ENCODE data around the gene PDE4D. TPM values are rescaled to one million over a fixed set of nuclear protein-coding genes. Genes with fewer than 3 reads are reported as not detected.

Gene PDE4D
- total and polyA plus RNA-seq, 11 donors = 5.2 to 68.3 (median 42.1) TPM

DNA sequence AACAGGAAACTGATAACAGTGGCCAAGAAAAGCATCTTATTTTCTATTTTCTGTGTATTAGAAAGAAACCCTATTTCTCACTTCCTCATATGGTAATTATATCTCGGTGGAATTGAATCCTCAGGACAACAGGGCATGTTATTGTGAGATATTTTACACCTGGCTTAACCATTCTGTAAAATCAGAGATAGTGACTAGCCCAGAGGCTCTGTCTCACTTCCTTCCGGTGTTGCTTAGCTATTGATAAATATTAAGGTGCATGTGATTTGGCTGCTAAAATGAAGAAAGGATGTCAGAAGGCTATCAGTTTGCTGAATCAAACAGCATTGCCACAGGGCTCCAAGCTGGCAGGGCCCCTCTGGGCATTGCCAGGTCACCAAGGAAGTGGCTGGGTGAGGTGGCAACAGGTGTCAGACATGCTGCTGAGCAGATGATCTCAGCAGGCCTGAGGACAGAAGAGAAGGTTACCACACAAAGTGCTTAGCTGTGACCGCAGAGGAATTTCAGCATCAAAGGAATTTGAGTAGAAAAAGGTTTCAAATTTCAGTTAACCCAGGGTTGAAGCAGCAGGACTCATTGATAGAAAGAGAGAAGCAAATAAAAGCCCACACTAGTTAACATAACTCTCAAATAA is 330.7 kb downstream of the PDE4D start:
- no peaks in the 10 kb centered on the region for H3K27me3 ChIP-seq
- no peak overlapping the region for H3K4me3 ChIP-seq
- H3K4me1 ChIP-seq = peaks cover 0 to 4% (median 0%) of the 10 kb centered on the region in 12 donors
- WGBS, 4 donors = 32 to 46% (median 34%) methylated on average over 3 of the region's 3 CpGs
- no peak overlapping the region for H3K27ac ChIP-seq
- H3K36me3 ChIP-seq = no peaks in the 10 kb centered on the region
- no peak for ATAC-seq
- no peak for TF ChIP-seq POLR2A (IDR thresholded peaks at IDR 0.05)
- TF ChIP-seq, protein P1, sequence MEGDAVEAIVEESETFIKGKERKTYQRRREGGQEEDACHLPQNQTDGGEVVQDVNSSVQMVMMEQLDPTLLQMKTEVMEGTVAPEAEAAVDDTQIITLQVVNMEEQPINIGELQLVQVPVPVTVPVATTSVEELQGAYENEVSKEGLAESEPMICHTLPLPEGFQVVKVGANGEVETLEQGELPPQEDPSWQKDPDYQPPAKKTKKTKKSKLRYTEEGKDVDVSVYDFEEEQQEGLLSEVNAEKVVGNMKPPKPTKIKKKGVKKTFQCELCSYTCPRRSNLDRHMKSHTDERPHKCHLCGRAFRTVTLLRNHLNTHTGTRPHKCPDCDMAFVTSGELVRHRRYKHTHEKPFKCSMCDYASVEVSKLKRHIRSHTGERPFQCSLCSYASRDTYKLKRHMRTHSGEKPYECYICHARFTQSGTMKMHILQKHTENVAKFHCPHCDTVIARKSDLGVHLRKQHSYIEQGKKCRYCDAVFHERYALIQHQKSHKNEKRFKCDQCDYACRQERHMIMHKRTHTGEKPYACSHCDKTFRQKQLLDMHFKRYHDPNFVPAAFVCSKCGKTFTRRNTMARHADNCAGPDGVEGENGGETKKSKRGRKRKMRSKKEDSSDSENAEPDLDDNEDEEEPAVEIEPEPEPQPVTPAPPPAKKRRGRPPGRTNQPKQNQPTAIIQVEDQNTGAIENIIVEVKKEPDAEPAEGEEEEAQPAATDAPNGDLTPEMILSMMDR (IDR thresholded peaks at IDR 0.05) = no peak
- intact Hi-C loops (cut with DNase I) = no loop called here
- H3K9me3 ChIP-seq = no peaks in the 10 kb centered on the region
- no peak for DNase-seq

- intact Hi-C loops (cut with DNase I) = no loop called here
- Histone ChIP-seq H3K9me3 (no peaks in the 10 kb centered on the region), H3K27me3 (no peaks in the 10 kb centered on the region), H3K36me3 (no peaks in the 10 kb centered on the region), H3K4me3 (no peak overlapping the region), H3K4me1 (peaks cover 0 to 4% (median 0%) of the 10 kb centered on the region in 12 donors), H3K27ac (no peak overlapping the region)
- ATAC-seq = no peak
- WGBS, 4 donors = 65 to 74% (median 70%) methylated on average over 2 of the region's 2 CpGs
- no peak for DNase-seq
- no peak for TF ChIP-seq POLR2A (IDR thresholded peaks at IDR 0.05)
- TF ChIP-seq, protein P1 (IDR thresholded peaks at IDR 0.05) = no peak
Observed at GRCh38 chr5:59560553-59560952, 333.0 kb downstream of the PDE4D start.

DNA sequence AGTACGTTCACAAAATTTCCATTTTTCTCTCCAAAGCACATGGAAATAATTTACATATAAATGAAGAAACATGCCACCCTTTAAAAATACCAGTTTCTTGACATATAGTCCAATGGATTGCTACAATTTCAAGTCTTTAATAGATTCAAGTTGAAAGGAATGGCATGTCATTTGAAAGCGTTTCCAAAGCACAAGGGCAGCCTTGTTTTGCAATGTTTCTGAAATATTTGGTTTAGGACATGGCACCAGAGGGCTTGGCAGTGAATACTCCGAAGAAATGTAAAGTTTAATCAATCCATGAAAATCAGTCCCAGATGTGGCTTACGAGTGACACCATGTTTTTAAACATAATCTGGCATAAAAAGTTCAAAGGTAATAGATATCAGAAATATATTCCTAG is 333.7 kb downstream of the PDE4D start:
- H3K4me1 ChIP-seq = peaks cover 0 to 4% (median 0%) of the 10 kb centered on the region in 12 donors
- no peaks in the 10 kb centered on the region for H3K36me3 ChIP-seq
- no peak for ATAC-seq
- no peak for TF ChIP-seq POLR2A (IDR thresholded peaks at IDR 0.05)
- TF ChIP-seq, protein P1 (IDR thresholded peaks at IDR 0.05) = no peak
- no peaks in the 10 kb centered on the region for H3K9me3 ChIP-seq
- no peak for DNase-seq
- no peak overlapping the region for H3K4me3 ChIP-seq
- WGBS, 4 donors = 90 to 94% (median 92%) methylated on average over 4 of the region's 4 CpGs
- no peak overlapping the region for H3K27ac ChIP-seq
- H3K27me3 ChIP-seq = no peaks in the 10 kb centered on the region
- intact Hi-C loops (cut with DNase I) = no loop called here

DNA sequence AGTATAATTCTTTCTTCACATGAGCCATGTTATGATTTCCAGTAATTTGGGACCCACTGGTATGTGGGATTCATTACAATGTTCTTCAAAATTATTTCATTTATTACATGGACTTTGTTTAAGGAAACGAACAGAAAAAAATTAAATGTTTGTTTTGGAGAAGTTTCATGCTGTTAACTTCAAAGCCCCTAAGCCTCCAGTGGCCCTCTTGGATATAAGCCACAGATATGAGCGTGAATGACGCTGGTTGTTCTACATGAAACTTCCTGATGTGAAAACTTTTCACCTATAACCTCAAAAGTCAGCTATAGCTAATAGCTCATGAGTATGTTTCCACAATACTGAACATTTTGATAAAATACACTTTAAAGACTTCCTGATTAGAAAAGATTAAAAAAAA is 334.2 kb downstream of the PDE4D start:
- Histone ChIP-seq H3K9me3 (no peaks in the 10 kb centered on the region), H3K4me1 (peaks cover 0 to 4% (median 0%) of the 10 kb centered on the region in 12 donors), H3K4me3 (no peak overlapping the region), H3K27me3 (no peaks in the 10 kb centered on the region), H3K27ac (no peak overlapping the region), H3K36me3 (no peaks in the 10 kb centered on the region)
- 57 to 70% (median 64%) methylated on average over 3 of the region's 3 CpGs for WGBS, 4 donors
- no peak for DNase-seq
- intact Hi-C loops (cut with DNase I) = no loop called here
- no peak for ATAC-seq
- no peak for TF ChIP-seq POLR2A (IDR thresholded peaks at IDR 0.05)
- TF ChIP-seq, protein P1 (IDR thresholded peaks at IDR 0.05) = no peak

Measured in heart left ventricle (tissue), 16 donors.